ENCODE data around the gene DNAJC15.
A peak's percentile ranks its signal among the peaks of the same experiment; 100 is the strongest.

Gene DNAJC15

GRCh38 chr13:43110036-43110435 is 86.7 kb downstream of the DNAJC15 start (continued):
- no peak for TF ChIP-seq PRDM2 (tag by site-specific recombination; IDR thresholded peaks at IDR 0.05; ENCODE audit: borderline replicate concordance)

GRCh38 chr13:43110658-43111057 is 87.3 kb downstream of the DNAJC15 start:
- ChIA-PET CTCF (interaction anchor here (0.6 to 0.8 kb wide), 3 partner anchors 15 to 212 kb away, joined by 3 read pairs; no protein-coding TSS in a partner anchor), POLR2A (no interaction called here)
- no peak overlapping the region for H3K27ac ChIP-seq (ENCODE audit: extremely low read depth, low read depth, low read length)
- H3K9me3 ChIP-seq (ENCODE audit: control insufficient read depth, insufficient read depth, low read depth, low read length), result no peaks in the 10 kb centered on the region
- no peak overlapping the region for H3K4me3 ChIP-seq (ENCODE audit: low read depth, low read length)
- no peaks in the 10 kb centered on the region for H3K36me3 ChIP-seq (ENCODE audit: control insufficient read depth in 2 of 2, insufficient read depth in 1 of 2, low read length in 2 of 2)
- H3K4me1 ChIP-seq (ENCODE audit: control insufficient read depth, insufficient read depth, low read length), result peaks cover 6% of the 10 kb centered on the region
- TF ChIP-seq ZSCAN5A (tag by site-specific recombination; IDR thresholded peaks at IDR 0.05) (no peak), ZNF292 (tag by site-specific recombination; IDR thresholded peaks at IDR 0.05; ENCODE audit: borderline replicate concordance, low read depth) (no peak), ATF2 (tag by site-specific recombination; IDR thresholded peaks at IDR 0.05; ENCODE audit: low read depth) (peak; percentile 15; the same call in 1 of the 2 replicates), PRDM6 (tag by site-specific recombination; IDR thresholded peaks at IDR 0.05) (peak; percentile 95), ZFP41 (tag by site-specific recombination; IDR thresholded peaks at IDR 0.05; ENCODE audit: borderline replicate concordance) (no peak), ZSCAN4 (tag by site-specific recombination; IDR thresholded peaks at IDR 0.05) (no peak), ZNF26 (tag by site-specific recombination; IDR thresholded peaks at IDR 0.05) (no peak), ZNF843 (tag by site-specific recombination; IDR thresholded peaks at IDR 0.05) (peak; percentile 65), ZNF10 (tag by site-specific recombination; IDR thresholded peaks at IDR 0.05) (no peak), ZNF324 (tag by site-specific recombination; IDR thresholded peaks at IDR 0.05) (no peak), OSR2 (tag by site-specific recombination; IDR thresholded peaks at IDR 0.05) (peak; percentile 76), GLI4 (tag by site-specific recombination; IDR thresholded peaks at IDR 0.05) (no peak), KLF1 (tag by site-specific recombination; IDR thresholded peaks at IDR 0.05) (peak; percentile 85), ZNF132 (tag by site-specific recombination; IDR thresholded peaks at IDR 0.05; ENCODE audit: borderline replicate concordance) (no peak), KLF10 (tag by site-specific recombination; IDR thresholded peaks at IDR 0.05) (peak; percentile 52; the same call in 1 of the 2 replicates), ZNF610 (tag by site-specific recombination; IDR thresholded peaks at IDR 0.05; ENCODE audit: borderline replicate concordance) (peak; percentile 63; the same call in 1 of the 2 replicates), ZFHX2 (tag by site-specific recombination; conservative IDR thresholded peaks at IDR 0.05) (no peak), ZNF48 (tag by site-specific recombination; IDR thresholded peaks at IDR 0.05) (no peak), ZNF501 (tag by site-specific recombination; IDR thresholded peaks at IDR 0.05) (no peak), ZNF654 (tag by site-specific recombination; IDR thresholded peaks at IDR 0.05; ENCODE audit: low read depth) (no peak)

Data from HEK293 (cell line).